ENCODE results near the gene LRGUK.
"Not testable (repeated sequence)": the region's sequence is repeated elsewhere in the genome, so short reads cannot be mapped to it uniquely, and the experiment has no call there.

LRGUK gene

DNA sequence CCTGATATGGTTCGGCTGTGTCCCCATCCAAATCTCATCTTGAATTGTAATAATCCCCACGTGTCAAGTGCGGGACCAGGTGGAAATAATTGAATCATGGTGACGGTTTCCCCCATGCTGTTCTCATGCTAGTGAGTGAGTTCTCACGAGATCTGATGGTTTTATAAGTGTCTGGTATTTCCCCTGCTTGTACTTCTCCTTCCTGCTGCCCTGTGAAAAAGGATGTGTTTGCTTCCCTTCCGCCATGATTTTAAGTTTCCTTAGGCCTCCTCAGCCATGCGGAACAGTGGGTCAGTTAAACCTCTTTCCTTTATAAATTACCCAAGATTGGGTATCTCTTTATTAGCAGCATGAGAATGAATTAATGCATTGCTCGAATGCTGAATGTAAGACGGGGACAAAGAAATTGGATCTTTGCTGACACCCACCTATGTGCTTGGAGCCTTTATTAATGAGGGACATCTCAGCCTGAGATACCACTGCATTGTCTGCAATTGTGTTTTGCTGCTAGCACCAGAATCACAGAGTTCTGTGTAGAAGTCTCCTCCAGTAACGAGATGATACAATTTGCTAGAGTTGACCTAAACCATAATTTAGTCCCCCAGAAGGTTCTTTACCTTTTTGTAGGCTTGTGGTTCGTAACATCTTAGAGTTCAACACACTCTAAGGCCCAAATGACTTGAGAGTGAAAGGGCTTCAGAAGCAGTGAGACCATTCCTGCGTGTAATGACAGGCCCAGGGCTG is 160.9 kb downstream of the LRGUK start:
- Histone ChIP-seq H3K4me3 (peak overlapping the region; percentile 8; the same call in 1 of the 2 replicates), H3K9ac (ENCODE audit: insufficient read length) (no peak overlapping the region), H3K27ac (no peak overlapping the region), H3K36me3 (ENCODE audit: insufficient read depth, low read length) (no peaks in the 10 kb centered on the region), H3K9me3 (ENCODE audit: low read depth, low read length) (no peaks in the 10 kb centered on the region)
- no peak for DNase-seq (ENCODE audit: low read depth, low spot score)
- TF ChIP-seq POLR2AphosphoS5 (IDR thresholded peaks at IDR 0.05; ENCODE audit: borderline replicate concordance, low read depth, low read length) (no peak), EZH2 (IDR thresholded peaks at IDR 0.05) (no peak), FOXP2 (optimal IDR thresholded peaks at IDR 0.05; ENCODE audit: control extremely low read depth, extremely low read length, insufficient read depth) (no peak)

DNA sequence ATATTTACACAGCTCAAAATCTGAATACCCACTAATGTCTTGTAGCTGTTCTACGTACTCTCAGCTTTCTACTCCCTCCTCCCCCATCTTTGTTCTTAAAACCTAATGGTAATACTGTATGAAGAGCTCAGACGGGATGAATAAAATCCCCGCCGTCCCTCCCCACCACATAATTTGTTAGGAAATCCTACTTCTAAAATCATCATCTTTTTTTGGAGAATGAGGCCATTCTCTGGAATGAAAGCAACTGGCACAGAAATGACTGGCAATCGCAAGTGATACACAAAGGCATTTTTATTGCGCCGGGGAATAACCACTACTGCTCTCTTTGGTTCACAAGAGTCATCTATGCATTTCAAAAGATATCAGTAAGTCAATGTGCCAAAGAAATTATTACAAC is 162.3 kb downstream of the LRGUK start:
- no peaks in the 10 kb centered on the region for H3K9me3 ChIP-seq (ENCODE audit: low read depth, low read length)
- H3K36me3 ChIP-seq (ENCODE audit: insufficient read depth, low read length): peaks cover 4% of the 10 kb centered on the region; the same call in 1 of the 2 replicates
- no peak overlapping the region for H3K4me3 ChIP-seq
- no peak overlapping the region for H3K27ac ChIP-seq
- no peak for DNase-seq (ENCODE audit: low read depth, low spot score)
- TF ChIP-seq EZH2 (IDR thresholded peaks at IDR 0.05): no peak
- TF ChIP-seq POLR2AphosphoS5 (IDR thresholded peaks at IDR 0.05; ENCODE audit: borderline replicate concordance, low read depth, low read length): no peak
- no peak for TF ChIP-seq FOXP2 (optimal IDR thresholded peaks at IDR 0.05; ENCODE audit: control extremely low read depth, extremely low read length, insufficient read depth)
- H3K9ac ChIP-seq (ENCODE audit: insufficient read length): no peak overlapping the region

DNA sequence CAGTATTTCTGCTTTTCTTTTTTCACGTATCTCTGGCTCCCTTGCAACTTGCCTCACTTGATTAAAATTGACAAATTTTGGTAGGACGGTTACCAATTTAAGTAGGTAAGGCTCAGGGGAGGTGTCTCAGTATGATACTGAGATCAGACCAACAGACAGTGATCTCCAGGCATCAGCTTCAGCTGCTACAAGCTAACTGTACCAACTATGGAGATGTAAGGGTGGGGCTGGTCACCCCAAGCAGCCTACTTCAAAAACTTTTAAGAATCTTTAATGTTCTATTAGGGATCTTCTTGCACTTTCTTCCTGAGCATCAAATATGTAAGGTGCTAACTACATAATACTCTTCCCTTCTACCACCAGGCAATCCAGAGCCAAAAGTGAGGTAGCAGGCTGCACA is 162.7 kb downstream of the LRGUK start:
- Histone ChIP-seq H3K4me3 (no peak overlapping the region), H3K9ac (ENCODE audit: insufficient read length) (no peak overlapping the region), H3K36me3 (ENCODE audit: insufficient read depth, low read length) (peaks cover 8% of the 10 kb centered on the region; the same call in 1 of the 2 replicates), H3K27ac (no peak overlapping the region), H3K9me3 (ENCODE audit: low read depth, low read length) (no peaks in the 10 kb centered on the region)
- TF ChIP-seq EZH2 (IDR thresholded peaks at IDR 0.05) (no peak), POLR2AphosphoS5 (IDR thresholded peaks at IDR 0.05; ENCODE audit: borderline replicate concordance, low read depth, low read length) (no peak), FOXP2 (optimal IDR thresholded peaks at IDR 0.05; ENCODE audit: control extremely low read depth, extremely low read length, insufficient read depth) (no peak)
- no peak for DNase-seq (ENCODE audit: low read depth, low spot score)

DNA sequence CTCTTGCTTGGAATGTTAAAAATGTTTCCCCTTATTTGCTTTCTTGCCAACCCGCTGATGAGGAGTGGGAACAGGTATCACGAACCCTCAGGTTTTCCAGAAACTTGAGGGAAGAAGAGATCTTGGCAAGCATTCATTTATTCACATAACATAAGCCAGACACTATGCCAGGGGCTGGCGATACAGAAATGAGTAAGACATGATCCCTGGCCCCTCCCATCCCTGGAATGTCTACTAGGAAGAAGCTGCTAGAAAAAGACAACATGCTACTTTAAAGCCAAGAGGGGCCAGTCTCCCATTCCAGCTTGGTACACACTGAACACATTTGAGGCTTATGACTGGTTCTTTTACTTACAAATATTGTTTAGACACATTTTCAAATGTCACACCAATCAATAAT is 163.1 kb downstream of the LRGUK start:
- H3K4me3 ChIP-seq: no peak overlapping the region
- H3K36me3 ChIP-seq (ENCODE audit: insufficient read depth, low read length): peaks cover 12% of the 10 kb centered on the region; the same call in 1 of the 2 replicates
- H3K9ac ChIP-seq (ENCODE audit: insufficient read length): no peak overlapping the region
- no peak for DNase-seq (ENCODE audit: low read depth, low spot score)
- H3K9me3 ChIP-seq (ENCODE audit: low read depth, low read length): no peaks in the 10 kb centered on the region
- no peak for TF ChIP-seq FOXP2 (optimal IDR thresholded peaks at IDR 0.05; ENCODE audit: control extremely low read depth, extremely low read length, insufficient read depth)
- no peak for TF ChIP-seq POLR2AphosphoS5 (IDR thresholded peaks at IDR 0.05; ENCODE audit: borderline replicate concordance, low read depth, low read length)
- TF ChIP-seq EZH2 (IDR thresholded peaks at IDR 0.05): no peak
- no peak overlapping the region for H3K27ac ChIP-seq

DNA sequence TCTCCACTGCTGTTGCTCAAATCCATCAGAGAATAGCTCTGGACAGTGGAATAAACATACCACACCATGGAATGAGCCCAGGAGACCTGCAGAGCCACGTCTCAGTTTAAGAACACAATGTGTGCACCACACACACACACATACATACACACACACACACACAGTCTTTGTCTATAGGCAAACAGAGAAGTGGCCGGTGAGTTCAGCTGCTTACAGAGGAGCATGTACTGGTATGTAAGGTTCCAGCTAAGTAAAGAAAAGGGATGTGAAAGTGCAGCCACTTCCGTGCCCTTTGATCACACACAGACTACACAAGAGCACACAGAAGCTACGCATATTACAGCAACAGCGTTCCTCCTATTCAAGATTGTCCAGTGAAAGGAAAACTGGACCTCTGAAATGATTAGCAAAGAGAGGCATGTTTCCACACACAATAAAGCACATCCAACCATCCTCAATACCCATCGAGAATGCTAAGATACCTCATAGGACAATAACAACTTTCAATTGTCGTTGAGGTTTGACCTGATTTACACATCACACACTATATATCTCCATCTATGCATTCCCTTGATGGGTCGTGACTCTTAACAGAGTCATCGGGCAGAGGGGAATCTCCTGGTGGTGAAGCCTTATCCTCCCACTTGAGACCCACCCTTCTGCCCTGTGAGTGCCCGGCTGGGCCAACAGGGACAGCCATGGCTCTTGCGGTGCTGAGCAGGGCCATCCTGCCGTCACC is 166.0 kb downstream of the LRGUK start:
- no peak overlapping the region for H3K27ac ChIP-seq
- no peak overlapping the region for H3K4me3 ChIP-seq

DNA sequence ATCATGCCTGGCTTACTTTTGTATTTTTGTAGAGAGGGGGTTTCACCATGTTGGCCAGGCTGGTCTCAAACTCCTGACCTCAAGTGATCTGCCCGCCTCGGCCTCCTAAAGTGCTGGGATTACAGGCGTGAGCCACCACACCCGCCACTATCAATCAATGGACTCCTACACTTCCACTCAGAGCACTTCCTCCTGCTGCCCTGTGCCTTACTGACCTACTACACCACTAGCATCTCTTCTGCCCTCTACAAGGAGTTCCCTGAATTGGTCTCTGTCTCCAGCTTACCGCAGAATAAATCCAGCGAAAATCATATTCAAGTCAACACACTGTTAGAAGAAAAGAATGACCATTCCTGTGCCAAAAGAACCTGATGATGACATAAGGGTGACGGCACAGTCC is 168.8 kb downstream of the LRGUK start:
- H3K9me3 ChIP-seq (ENCODE audit: low read depth, low read length); DNase-seq (ENCODE audit: low read depth, low spot score); H3K27ac ChIP-seq; H3K9ac ChIP-seq (ENCODE audit: insufficient read length); H3K4me3 ChIP-seq: not testable (repeated sequence)
- H3K36me3 ChIP-seq (ENCODE audit: insufficient read depth, low read length): peaks cover 39% of the 10 kb centered on the region; the same call in 1 of the 2 replicates

More for the DNA sequence above, 166.0 kb downstream of the LRGUK start:
- H3K9ac ChIP-seq (ENCODE audit: insufficient read length): no peak overlapping the region
- no peaks in the 10 kb centered on the region for H3K9me3 ChIP-seq (ENCODE audit: low read depth, low read length)
- TF ChIP-seq EZH2 (IDR thresholded peaks at IDR 0.05): no peak
- no peak for TF ChIP-seq FOXP2 (optimal IDR thresholded peaks at IDR 0.05; ENCODE audit: control extremely low read depth, extremely low read length, insufficient read depth)
- TF ChIP-seq POLR2AphosphoS5 (IDR thresholded peaks at IDR 0.05; ENCODE audit: borderline replicate concordance, low read depth, low read length): no peak
- H3K36me3 ChIP-seq (ENCODE audit: insufficient read depth, low read length): peaks cover 22% of the 10 kb centered on the region; the same call in 1 of the 2 replicates
- no peak for DNase-seq (ENCODE audit: low read depth, low spot score)

DNA sequence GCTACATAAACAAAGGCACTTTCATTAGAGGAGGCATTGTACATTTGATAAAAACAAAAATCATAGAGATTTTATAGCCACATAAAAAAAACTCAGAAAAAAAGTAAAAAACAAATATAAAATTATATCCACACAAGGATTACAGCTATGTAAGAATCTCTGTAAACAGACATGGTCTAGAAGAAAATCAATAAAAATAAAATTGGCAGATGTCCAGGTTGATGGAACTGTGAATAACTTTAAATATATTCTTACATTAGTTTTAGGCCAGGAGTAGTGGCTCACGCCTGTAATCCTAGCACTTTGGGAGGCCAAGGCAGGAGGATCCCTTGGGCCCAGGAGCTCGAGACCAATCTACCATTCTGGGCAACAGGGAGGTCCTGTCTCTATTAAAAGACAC is 170.3 kb downstream of the LRGUK start:
- no peak for DNase-seq (ENCODE audit: low read depth, low spot score)
- H3K36me3 ChIP-seq (ENCODE audit: insufficient read depth, low read length): peaks cover 48% of the 10 kb centered on the region; the same call in 1 of the 2 replicates
- TF ChIP-seq FOXP2 (optimal IDR thresholded peaks at IDR 0.05; ENCODE audit: control extremely low read depth, extremely low read length, insufficient read depth) (no peak), EZH2 (IDR thresholded peaks at IDR 0.05) (no peak), POLR2AphosphoS5 (IDR thresholded peaks at IDR 0.05; ENCODE audit: borderline replicate concordance, low read depth, low read length) (no peak)
- H3K27ac ChIP-seq: no peak overlapping the region
- H3K9me3 ChIP-seq (ENCODE audit: low read depth, low read length): no peaks in the 10 kb centered on the region
- H3K9ac ChIP-seq (ENCODE audit: insufficient read length): no peak overlapping the region
- H3K4me3 ChIP-seq: no peak overlapping the region

DNA sequence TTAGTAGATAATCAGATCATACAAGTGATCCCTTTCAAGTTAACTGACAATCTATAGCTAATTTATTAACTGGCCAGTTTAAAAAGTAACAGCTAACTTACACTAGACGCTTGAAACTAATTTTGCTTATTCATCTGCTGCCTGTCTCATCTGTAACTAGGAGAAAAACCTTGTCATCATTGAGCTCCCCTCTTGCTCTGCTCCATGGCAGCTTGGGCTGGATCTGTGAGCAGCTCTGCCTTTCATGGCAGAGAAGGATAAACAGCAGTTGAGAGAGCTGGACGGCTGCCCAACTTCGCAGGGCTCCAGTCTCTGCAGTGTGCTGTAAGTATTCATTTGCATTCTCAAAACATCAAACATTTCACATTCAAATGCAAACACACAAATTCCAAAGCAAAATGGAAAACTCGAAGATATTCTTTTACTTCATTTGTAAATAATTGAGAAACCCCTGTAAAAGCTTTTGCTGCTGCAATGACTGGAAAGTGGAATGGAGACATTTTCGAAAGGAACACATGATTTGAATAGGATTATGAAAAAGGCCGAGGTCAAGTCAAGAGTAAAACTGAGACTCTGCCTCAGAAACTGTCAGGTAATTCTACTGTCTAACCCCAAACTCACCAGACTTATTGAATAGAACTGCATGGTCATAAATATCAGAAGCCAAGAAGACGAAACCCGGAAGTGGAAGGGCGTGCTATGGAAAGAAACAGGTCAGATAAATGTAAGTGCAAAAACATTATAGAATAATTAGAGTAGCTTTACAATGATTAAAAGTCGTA is 172.0 kb downstream of the LRGUK start:
- Histone ChIP-seq H3K9me3 (ENCODE audit: low read depth, low read length) (no peaks in the 10 kb centered on the region), H3K9ac (ENCODE audit: insufficient read length) (no peak overlapping the region), H3K4me3 (no peak overlapping the region), H3K36me3 (ENCODE audit: insufficient read depth, low read length) (peaks cover 47% of the 10 kb centered on the region; the same call in 1 of the 2 replicates), H3K27ac (no peak overlapping the region)
- no peak for DNase-seq (ENCODE audit: low read depth, low spot score)
- no peak for TF ChIP-seq EZH2 (IDR thresholded peaks at IDR 0.05)
- no peak for TF ChIP-seq POLR2AphosphoS5 (IDR thresholded peaks at IDR 0.05; ENCODE audit: borderline replicate concordance, low read depth, low read length)
- no peak for TF ChIP-seq FOXP2 (optimal IDR thresholded peaks at IDR 0.05; ENCODE audit: control extremely low read depth, extremely low read length, insufficient read depth)
